Measurements from ENCODE around the gene LRRC56. TPM values are rescaled to one million over a fixed set of nuclear protein-coding genes. Genes with fewer than 3 reads are reported as not detected.

Gene LRRC56
- total and polyA plus RNA-seq, 4 donors: 0.08 to 0.46 (median 0.20) TPM

GRCh38 chr11:508956-509355 is 28.4 kb upstream of the LRRC56 start:
- DNase-seq (ENCODE audit: low spot score): no peak
- Histone ChIP-seq H3K4me3 (ENCODE audit: low read depth in 1 of 3, low read length in 3 of 3) (no peak overlapping the region), H3K4me1 (ENCODE audit: control insufficient read depth in 4 of 4, insufficient read depth in 4 of 4, low read length in 3 of 4) (peaks cover 12 to 26% (median 20%) of the 10 kb centered on the region in 4 donors), H3K9ac (ENCODE audit: low read depth in 1 of 2, low read length in 2 of 2) (no peak overlapping the region), H3K27ac (ENCODE audit: low read depth in 1 of 2, low read length in 2 of 2) (no peak overlapping the region), H3K9me3 (ENCODE audit: control insufficient read depth in 4 of 4, low read length in 3 of 4) (no peaks in the 10 kb centered on the region), H3K27me3 (ENCODE audit: control insufficient read depth in 4 of 4, insufficient read depth in 4 of 4, low read length in 3 of 4) (no peaks in the 10 kb centered on the region), H3K36me3 (ENCODE audit: control insufficient read depth in 4 of 4, insufficient read depth in 3 of 4, low read depth in 1 of 4, low read length in 3 of 4) (peaks cover 0 to 9% (median 6%) of the 10 kb centered on the region in 4 donors)
- TF ChIP-seq EGR1 (IDR thresholded peaks at IDR 0.05; ENCODE audit: low read depth in 2 of 2) (no peak), YY1 (IDR thresholded peaks at IDR 0.05) (no peak), FOXA2 (IDR thresholded peaks at IDR 0.05) (no peak), TAF1 (conservative IDR thresholded peaks at IDR 0.05) (no peak), HNF4G (IDR thresholded peaks at IDR 0.05) (no peak), MAX (IDR thresholded peaks at IDR 0.05) (no peak), RAD21 (IDR thresholded peaks at IDR 0.05) (no peak), ZBTB33 (IDR thresholded peaks at IDR 0.05) (no peak), RXRA (IDR thresholded peaks at IDR 0.05) (no peak), SP1 (IDR thresholded peaks at IDR 0.05) (no peak), HNF4A (conservative IDR thresholded peaks at IDR 0.05) (no peak), CTCF (IDR thresholded peaks at IDR 0.05; ENCODE audit: low read depth, low read length, missing input control) (no peak), FOXA1 (IDR thresholded peaks at IDR 0.05) (no peak), GABPA (IDR thresholded peaks at IDR 0.05 in 1 of 2, conservative IDR thresholded peaks at IDR 0.05 in 1 of 2) (no peak), JUND (IDR thresholded peaks at IDR 0.05) (no peak)
- WGBS: 85% methylated on average over 5 of the region's 5 CpGs

- peaks cover 0 to 2% (median 0%) of the 10 kb centered on the region in 4 donors for H3K4me1 ChIP-seq (ENCODE audit: control insufficient read depth in 4 of 4, insufficient read depth in 4 of 4, low read length in 3 of 4)
- H3K27ac ChIP-seq (ENCODE audit: low read depth in 1 of 2, low read length in 2 of 2): no peak overlapping the region
- peaks cover 0 to 11% (median 6%) of the 10 kb centered on the region in 4 donors for H3K36me3 ChIP-seq (ENCODE audit: control insufficient read depth in 4 of 4, insufficient read depth in 3 of 4, low read depth in 1 of 4, low read length in 3 of 4)
- no peak overlapping the region for H3K9ac ChIP-seq (ENCODE audit: low read depth in 1 of 2, low read length in 2 of 2)
- H3K4me3 ChIP-seq (ENCODE audit: low read depth in 1 of 3, low read length in 3 of 3): no peak overlapping the region
- H3K27me3 ChIP-seq (ENCODE audit: control insufficient read depth in 4 of 4, insufficient read depth in 4 of 4, low read length in 3 of 4): no peaks in the 10 kb centered on the region
- TF ChIP-seq ATF3 (IDR thresholded peaks at IDR 0.05): no peak
- no peak for TF ChIP-seq GABPA (IDR thresholded peaks at IDR 0.05 in 1 of 2, conservative IDR thresholded peaks at IDR 0.05 in 1 of 2)
- TF ChIP-seq ZBTB33 (IDR thresholded peaks at IDR 0.05): no peak
- TF ChIP-seq EGR1 (IDR thresholded peaks at IDR 0.05; ENCODE audit: low read depth in 2 of 2): no peak
- no peak for TF ChIP-seq YY1 (IDR thresholded peaks at IDR 0.05)
- TF ChIP-seq CTCF (IDR thresholded peaks at IDR 0.05; ENCODE audit: low read depth, low read length, missing input control): no peak
- TF ChIP-seq NR2F2 (IDR thresholded peaks at IDR 0.05): no peak
- no peak for TF ChIP-seq RAD21 (IDR thresholded peaks at IDR 0.05)
- TF ChIP-seq MAX (IDR thresholded peaks at IDR 0.05): no peak
- TF ChIP-seq HNF4A (conservative IDR thresholded peaks at IDR 0.05): no peak
- 93% methylated on average over 29 of the region's 29 CpGs for WGBS
- DNase-seq (ENCODE audit: low spot score): no peak
- no peaks in the 10 kb centered on the region for H3K9me3 ChIP-seq (ENCODE audit: control insufficient read depth in 4 of 4, low read length in 3 of 4)
These were observed 24.3 kb upstream of the LRRC56 start for GRCh38 chr11:512761-513595.

All from liver (tissue), 9 donors.